ENCODE data around the gene ITK. TPM values are rescaled to one million over a fixed set of nuclear protein-coding genes. Genes with fewer than 3 reads are reported as not detected.
"Not testable (repeated sequence)": the region's sequence is repeated elsewhere in the genome, so short reads cannot be mapped to it uniquely, and the experiment has no call there.

The ITK gene
- total RNA-seq, 2 donors from 2014 or later, result 3.4 to 8.2 TPM

DNA sequence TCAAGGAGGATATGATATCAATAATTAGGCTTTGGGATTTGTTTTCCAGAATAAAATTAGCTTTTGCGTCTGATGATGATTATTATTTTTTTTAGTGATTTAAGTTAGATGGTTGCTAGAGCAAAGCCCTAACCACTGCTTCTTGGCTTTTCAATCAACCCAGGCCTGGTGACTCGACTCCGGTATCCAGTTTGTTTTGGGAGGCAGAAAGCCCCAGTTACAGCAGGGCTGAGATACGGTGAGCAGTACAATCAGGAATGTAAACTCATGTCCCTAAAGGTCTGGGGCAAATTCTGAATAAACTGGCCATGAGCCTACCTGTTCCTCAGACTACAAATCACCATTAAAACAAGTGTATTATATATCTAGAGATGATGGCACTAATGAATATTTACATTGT lies 60.8 kb downstream of the ITK start:
- Histone ChIP-seq H3K27me3 (replicated peaks; ENCODE audit: insufficient read depth) (no peaks in the 10 kb centered on the region), H3K4me3 (no peak overlapping the region), H3K9me3 (no peaks in the 10 kb centered on the region), H3K4me1 (ENCODE audit: control insufficient read depth in 1 of 2, low read depth in 2 of 2) (no peaks in the 10 kb centered on the region), H3K36me3 (no peaks in the 10 kb centered on the region), H3K27ac (no peak overlapping the region)
- TF ChIP-seq CTCF (IDR thresholded peaks at IDR 0.05), result no peak
- DNase-seq (ENCODE audit: low spot score) (no peak), ATAC-seq (ENCODE audit: insufficient number of reproducible peaks, low FRiP score, low read depth) (no peak)

GRCh38 chr5:157244704-157245103 lies 64.1 kb downstream of the ITK start:
- not testable (repeated sequence) for ATAC-seq (ENCODE audit: insufficient number of reproducible peaks, low FRiP score, low read depth); H3K9me3 ChIP-seq; H3K4me1 ChIP-seq (ENCODE audit: control insufficient read depth in 1 of 2, low read depth in 2 of 2); H3K4me3 ChIP-seq; H3K27ac ChIP-seq; DNase-seq (ENCODE audit: low spot score); H3K27me3 ChIP-seq (replicated peaks; ENCODE audit: insufficient read depth); H3K36me3 ChIP-seq

DNA sequence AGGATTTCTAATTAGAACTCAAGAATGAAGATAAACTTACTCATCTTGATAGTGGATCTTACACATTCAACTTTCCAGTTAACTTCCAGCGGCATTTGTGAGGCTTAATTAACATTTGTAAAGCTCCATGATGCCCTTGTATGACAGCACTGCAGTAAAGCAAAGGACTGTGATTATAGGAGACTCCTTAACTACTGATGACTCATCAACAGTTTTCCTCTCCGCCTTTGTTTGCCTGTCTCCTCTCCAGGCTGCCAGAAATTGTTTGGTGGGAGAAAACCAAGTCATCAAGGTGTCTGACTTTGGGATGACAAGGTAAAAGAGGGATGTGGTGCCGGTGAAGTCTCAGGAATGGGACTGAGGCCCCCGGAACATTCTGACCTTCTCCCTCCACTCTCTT lies 64.8 kb downstream of the ITK start:
- Histone ChIP-seq H3K4me1 (ENCODE audit: control insufficient read depth in 1 of 2, low read depth in 2 of 2) (no peaks in the 10 kb centered on the region), H3K4me3 (no peak overlapping the region), H3K27ac (no peak overlapping the region), H3K9me3 (no peaks in the 10 kb centered on the region), H3K36me3 (no peaks in the 10 kb centered on the region), H3K27me3 (replicated peaks; ENCODE audit: insufficient read depth) (no peaks in the 10 kb centered on the region)
- no peak for ATAC-seq (ENCODE audit: insufficient number of reproducible peaks, low FRiP score, low read depth)
- no peak for TF ChIP-seq CTCF (IDR thresholded peaks at IDR 0.05)
- no peak for DNase-seq (ENCODE audit: low spot score)

DNA sequence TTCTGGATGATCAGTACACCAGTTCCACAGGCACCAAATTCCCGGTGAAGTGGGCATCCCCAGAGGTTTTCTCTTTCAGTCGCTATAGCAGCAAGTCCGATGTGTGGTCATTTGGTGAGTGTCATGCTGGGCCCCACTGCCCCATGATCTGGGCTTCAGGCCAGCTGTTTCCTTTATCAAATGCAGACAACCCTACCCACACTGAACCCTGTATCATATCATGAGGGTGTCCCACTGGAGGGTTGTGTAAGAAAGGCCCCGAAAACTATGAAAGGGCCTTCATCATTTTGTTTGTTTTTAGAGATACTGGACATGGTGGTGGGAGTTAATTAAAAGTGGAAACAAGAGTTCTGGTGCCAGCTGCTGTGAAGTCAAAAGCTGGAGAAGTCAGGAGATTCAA lies 65.2 kb downstream of the ITK start:
- Histone ChIP-seq H3K36me3 (no peaks in the 10 kb centered on the region), H3K4me1 (ENCODE audit: control insufficient read depth in 1 of 2, low read depth in 2 of 2) (no peaks in the 10 kb centered on the region), H3K27ac (no peak overlapping the region), H3K27me3 (replicated peaks; ENCODE audit: insufficient read depth) (no peaks in the 10 kb centered on the region), H3K9me3 (no peaks in the 10 kb centered on the region), H3K4me3 (no peak overlapping the region)
- ATAC-seq (ENCODE audit: insufficient number of reproducible peaks, low FRiP score, low read depth) (no peak), DNase-seq (ENCODE audit: low spot score) (no peak)
- TF ChIP-seq CTCF (IDR thresholded peaks at IDR 0.05), result no peak

DNA sequence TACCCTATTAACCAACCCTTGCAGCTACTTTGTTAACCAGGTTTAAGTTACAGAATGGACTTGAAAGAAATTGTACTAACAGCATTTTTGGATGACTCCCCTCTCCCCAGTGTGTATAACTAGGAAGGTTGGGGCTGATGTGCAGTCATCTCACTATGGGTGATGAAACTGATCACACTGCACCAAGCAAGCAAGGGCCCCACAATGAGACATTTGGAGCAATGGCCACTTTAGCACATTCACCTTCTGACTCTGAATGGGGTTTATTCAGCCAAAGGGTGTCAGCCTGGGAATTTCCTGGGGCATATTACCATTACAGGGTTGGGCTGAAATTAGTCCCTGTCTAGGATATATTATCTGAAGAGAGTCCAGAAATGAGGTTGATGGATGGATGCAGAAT lies 66.6 kb downstream of the ITK start:
- H3K27me3 ChIP-seq (replicated peaks; ENCODE audit: insufficient read depth), result no peaks in the 10 kb centered on the region
- H3K4me1 ChIP-seq (ENCODE audit: control insufficient read depth in 1 of 2, low read depth in 2 of 2), result no peaks in the 10 kb centered on the region
- H3K9me3 ChIP-seq, result no peaks in the 10 kb centered on the region
- ATAC-seq (ENCODE audit: insufficient number of reproducible peaks, low FRiP score, low read depth) (no peak), DNase-seq (ENCODE audit: low spot score) (no peak)
- H3K27ac ChIP-seq, result no peak overlapping the region
- no peak for TF ChIP-seq CTCF (IDR thresholded peaks at IDR 0.05)
- H3K4me3 ChIP-seq, result no peak overlapping the region
- H3K36me3 ChIP-seq, result no peaks in the 10 kb centered on the region

- H3K4me3 ChIP-seq, result no peak overlapping the region
- DNase-seq (ENCODE audit: low spot score) (no peak), ATAC-seq (ENCODE audit: insufficient number of reproducible peaks, low FRiP score, low read depth) (no peak)
- H3K4me1 ChIP-seq (ENCODE audit: control insufficient read depth in 1 of 2, low read depth in 2 of 2), result no peaks in the 10 kb centered on the region
- no peaks in the 10 kb centered on the region for H3K27me3 ChIP-seq (replicated peaks; ENCODE audit: insufficient read depth)
- TF ChIP-seq CTCF (IDR thresholded peaks at IDR 0.05), result no peak
- H3K27ac ChIP-seq, result no peak overlapping the region
- no peaks in the 10 kb centered on the region for H3K9me3 ChIP-seq
- no peaks in the 10 kb centered on the region for H3K36me3 ChIP-seq
Measured at GRCh38 chr5:157248821-157249470, 68.3 kb downstream of the ITK start.
